Cardiac fibroblast (primary cell): ENCODE results near the gene LIN7C.

Source experiments
- DNase-seq, 2 donors: peaks; one replicate each; pipeline versions ENCODE4 v3.0.0 to v3.0.0-alpha.2; 2010; ENCODE audit warnings: low read depth in 2 of 2
- H3K4me3 ChIP-seq, 2 donors: replicated peaks in 1 of 2; 1 replicate in 1 of 2; 2 replicates in 1 of 2; pipeline ENCODE4 v1.5.1; 2011; ENCODE audit warnings: low read depth in 2 of 2, low read length in 2 of 2, mild to moderate bottlenecking in 2 of 2, moderate library complexity in 1 of 2
- TF ChIP-seq, protein P1 (sequence below): IDR thresholded peaks from one replicate; pipeline ENCODE4 v1.5.1; 2011; ENCODE audit warnings: low read depth, mild to moderate bottlenecking, low read length, inconsistent platforms

Gene LIN7C

GRCh38 chr11:27497911-27498310 is 8.7 kb downstream of the LIN7C start:
- DNase-seq = no peak
- H3K4me3 ChIP-seq = no peak overlapping the region
- TF ChIP-seq, protein P1, sequence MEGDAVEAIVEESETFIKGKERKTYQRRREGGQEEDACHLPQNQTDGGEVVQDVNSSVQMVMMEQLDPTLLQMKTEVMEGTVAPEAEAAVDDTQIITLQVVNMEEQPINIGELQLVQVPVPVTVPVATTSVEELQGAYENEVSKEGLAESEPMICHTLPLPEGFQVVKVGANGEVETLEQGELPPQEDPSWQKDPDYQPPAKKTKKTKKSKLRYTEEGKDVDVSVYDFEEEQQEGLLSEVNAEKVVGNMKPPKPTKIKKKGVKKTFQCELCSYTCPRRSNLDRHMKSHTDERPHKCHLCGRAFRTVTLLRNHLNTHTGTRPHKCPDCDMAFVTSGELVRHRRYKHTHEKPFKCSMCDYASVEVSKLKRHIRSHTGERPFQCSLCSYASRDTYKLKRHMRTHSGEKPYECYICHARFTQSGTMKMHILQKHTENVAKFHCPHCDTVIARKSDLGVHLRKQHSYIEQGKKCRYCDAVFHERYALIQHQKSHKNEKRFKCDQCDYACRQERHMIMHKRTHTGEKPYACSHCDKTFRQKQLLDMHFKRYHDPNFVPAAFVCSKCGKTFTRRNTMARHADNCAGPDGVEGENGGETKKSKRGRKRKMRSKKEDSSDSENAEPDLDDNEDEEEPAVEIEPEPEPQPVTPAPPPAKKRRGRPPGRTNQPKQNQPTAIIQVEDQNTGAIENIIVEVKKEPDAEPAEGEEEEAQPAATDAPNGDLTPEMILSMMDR = no peak

DNA sequence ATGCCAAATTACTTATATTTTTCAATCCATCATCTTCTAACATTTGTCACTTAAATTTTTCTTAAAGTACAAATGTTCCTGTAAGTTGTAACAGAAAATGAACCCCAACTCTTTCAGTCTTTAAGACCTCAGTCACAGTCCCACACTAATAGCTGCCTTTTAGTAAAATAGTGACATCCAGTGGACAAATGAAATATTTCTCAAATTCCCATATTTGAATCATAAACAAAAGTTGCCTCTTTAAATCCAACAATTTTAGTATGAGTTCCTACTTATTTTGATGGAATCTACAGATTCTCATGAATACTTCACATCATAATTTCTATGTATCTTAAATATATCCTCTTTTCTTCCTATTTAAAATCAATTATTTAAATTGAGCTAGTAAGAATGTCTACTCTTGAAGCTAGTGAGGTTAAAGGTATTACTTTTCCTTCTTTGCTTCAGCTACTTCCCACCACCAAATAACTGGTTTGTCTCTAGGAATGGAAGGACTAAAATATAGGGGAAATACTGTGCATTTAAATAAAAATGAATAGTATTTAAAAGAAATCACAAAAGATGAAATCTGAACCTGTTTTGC is 9.2 kb downstream of the LIN7C start:
- TF ChIP-seq, protein P1 = peak; percentile 39
- peak; percentile 44 to 54 for DNase-seq

DNA sequence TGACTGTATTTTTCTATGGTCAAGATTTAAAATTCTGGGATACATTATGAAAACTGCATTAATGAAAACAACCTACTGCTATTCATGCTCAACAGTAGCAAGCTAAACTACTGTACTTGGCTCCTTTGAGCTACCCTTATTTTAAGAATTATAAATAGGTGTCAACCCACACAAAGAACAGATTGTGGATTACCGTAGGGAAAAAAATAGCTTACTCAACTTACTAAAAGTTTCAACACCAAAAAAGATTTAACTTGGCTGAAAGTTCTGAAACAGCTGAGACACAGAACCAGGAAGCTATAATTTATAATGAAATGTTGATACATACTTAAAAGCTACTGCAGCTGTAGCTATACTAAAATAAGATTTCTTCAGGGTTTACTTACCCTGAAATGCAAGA is 10.1 kb downstream of the LIN7C start:
- TF ChIP-seq, protein P1 = no peak
- DNase-seq = peak; percentile 14 to 40
- no peak overlapping the region for H3K4me3 ChIP-seq

More for the DNA sequence above, 9.2 kb downstream of the LIN7C start:
- H3K4me3 ChIP-seq = no peak overlapping the region

DNA sequence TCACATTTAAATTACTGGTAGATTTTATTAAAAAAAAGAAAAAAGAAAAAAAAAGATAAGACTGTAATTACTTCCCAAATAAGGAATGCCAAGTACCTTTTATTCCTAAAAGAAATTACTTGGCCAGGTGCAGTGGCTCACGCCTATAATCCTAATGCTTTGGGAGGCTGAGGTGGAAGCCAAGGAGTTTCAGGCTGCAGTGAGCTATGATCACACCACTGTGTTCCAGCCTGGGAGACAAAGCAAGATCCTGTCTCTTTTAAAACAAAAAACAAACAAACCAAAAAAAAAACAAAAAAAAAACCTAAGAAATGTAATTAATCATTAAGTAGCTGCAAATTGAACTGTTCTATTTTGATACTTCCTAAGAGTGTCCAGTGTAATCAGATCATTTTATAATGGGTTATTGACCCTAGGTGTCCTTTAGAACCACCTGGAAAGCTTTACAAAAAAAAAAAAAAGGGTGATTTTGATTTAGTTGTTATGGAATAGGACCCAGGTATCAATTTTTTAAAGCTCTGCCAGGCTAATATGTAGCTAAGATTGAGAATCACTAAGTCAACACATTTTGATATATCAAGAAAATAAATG is 10.8 kb downstream of the LIN7C start:
- DNase-seq = no peak
- TF ChIP-seq, protein P1 = no peak
- H3K4me3 ChIP-seq = no peak overlapping the region

- TF ChIP-seq, protein P1 = no peak
- no peak overlapping the region for H3K4me3 ChIP-seq
- no peak for DNase-seq
Measured at GRCh38 chr11:27489092-27489491, 17.5 kb downstream of the LIN7C start.

- TF ChIP-seq, protein P1 = no peak
- no peak for DNase-seq
- no peak overlapping the region for H3K4me3 ChIP-seq
Measured at GRCh38 chr11:27487706-27488105, 18.9 kb downstream of the LIN7C start.
